Neural crest cell (in vitro differentiated cells): Measurements from ENCODE around the gene MYO1B. TPM values are rescaled to one million over a fixed set of nuclear protein-coding genes. Genes with fewer than 3 reads are reported as not detected.

Source experiments
- DNase-seq: peaks from one replicate; pipeline ENCODE4 v3.0.0; 2021; ENCODE audit warnings: low read depth, mixed read lengths, low spot score
- H3K27ac Mint-ChIP-seq: one replicate; pipeline ENCODE4 v1.8.0; 2021; ENCODE audit warnings: mild to moderate bottlenecking, mixed read lengths; ENCODE audit not compliant: unreplicated experiment
- H3K27me3 Mint-ChIP-seq: 2 replicates; pipeline ENCODE4 v1.8.0; 2021; ENCODE audit warnings: low read depth, mild to moderate bottlenecking, mixed read lengths
- H3K36me3 Mint-ChIP-seq: 2 replicates; pipeline ENCODE4 v1.8.0; 2021; ENCODE audit warnings: low read depth, mild to moderate bottlenecking, mixed read lengths
- H3K4me1 Mint-ChIP-seq: 2 replicates; pipeline ENCODE4 v1.8.0; 2021; ENCODE audit warnings: mixed read lengths
- H3K4me3 Mint-ChIP-seq: one replicate; pipeline ENCODE4 v1.8.0; 2021; ENCODE audit warnings: mild to moderate bottlenecking, mixed read lengths
- H3K9me3 Mint-ChIP-seq: 2 replicates; pipeline ENCODE4 v1.8.0; 2021; ENCODE audit warnings: mixed read lengths
- total RNA-seq: library from RNA; stranded (reverse); gene quantifications from 2 replicates; pipeline ENCODE4 v1.2.1, GENCODE V29; 2021
- TF ChIP-seq, protein P1 (sequence below): fragments of 200-600 bp; sonication (generic); conservative IDR thresholded peaks from 2 replicates; pipeline ENCODE4 v1.5.0; 2021; ENCODE audit warnings: antibody characterized with exemption, mild to moderate bottlenecking

MYO1B gene
- total RNA-seq, 1 donor from 2014 or later, result 116 TPM

DNA sequence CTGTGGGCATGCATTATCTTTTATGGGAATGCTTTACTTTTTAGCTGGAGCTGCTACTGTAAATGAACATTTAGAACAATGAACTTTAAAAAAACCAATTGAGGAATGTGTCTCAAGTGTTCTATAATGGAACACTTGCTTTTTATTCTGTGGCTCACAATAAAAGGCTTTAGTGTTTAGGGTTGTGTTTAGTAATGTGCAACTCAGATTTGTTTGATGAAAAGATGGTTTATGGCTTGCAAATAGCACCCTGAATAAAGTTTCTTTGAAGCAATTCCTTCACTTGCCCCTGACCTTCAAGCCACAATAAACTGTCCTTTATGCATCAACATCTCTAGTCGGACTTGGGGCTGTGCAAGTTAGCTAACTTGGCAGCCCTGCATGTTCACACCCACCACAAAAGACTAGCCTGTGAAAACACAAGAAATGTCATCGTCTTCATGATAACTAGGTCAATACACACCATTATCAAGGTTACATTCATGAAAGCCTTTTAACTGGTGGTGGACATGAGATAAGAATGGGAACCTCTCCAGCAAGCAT lies 98.7 kb downstream of the MYO1B start:
- no peak overlapping the region for H3K27ac Mint-ChIP-seq
- H3K4me3 Mint-ChIP-seq, result no peak overlapping the region
- no peaks in the 10 kb centered on the region for H3K9me3 Mint-ChIP-seq
- TF ChIP-seq, protein P1, sequence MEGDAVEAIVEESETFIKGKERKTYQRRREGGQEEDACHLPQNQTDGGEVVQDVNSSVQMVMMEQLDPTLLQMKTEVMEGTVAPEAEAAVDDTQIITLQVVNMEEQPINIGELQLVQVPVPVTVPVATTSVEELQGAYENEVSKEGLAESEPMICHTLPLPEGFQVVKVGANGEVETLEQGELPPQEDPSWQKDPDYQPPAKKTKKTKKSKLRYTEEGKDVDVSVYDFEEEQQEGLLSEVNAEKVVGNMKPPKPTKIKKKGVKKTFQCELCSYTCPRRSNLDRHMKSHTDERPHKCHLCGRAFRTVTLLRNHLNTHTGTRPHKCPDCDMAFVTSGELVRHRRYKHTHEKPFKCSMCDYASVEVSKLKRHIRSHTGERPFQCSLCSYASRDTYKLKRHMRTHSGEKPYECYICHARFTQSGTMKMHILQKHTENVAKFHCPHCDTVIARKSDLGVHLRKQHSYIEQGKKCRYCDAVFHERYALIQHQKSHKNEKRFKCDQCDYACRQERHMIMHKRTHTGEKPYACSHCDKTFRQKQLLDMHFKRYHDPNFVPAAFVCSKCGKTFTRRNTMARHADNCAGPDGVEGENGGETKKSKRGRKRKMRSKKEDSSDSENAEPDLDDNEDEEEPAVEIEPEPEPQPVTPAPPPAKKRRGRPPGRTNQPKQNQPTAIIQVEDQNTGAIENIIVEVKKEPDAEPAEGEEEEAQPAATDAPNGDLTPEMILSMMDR, result no peak
- peaks cover 23% of the 10 kb centered on the region for H3K4me1 Mint-ChIP-seq
- peaks cover 32% of the 10 kb centered on the region for H3K36me3 Mint-ChIP-seq
- DNase-seq, result no peak
- H3K27me3 Mint-ChIP-seq, result no peaks in the 10 kb centered on the region

DNA sequence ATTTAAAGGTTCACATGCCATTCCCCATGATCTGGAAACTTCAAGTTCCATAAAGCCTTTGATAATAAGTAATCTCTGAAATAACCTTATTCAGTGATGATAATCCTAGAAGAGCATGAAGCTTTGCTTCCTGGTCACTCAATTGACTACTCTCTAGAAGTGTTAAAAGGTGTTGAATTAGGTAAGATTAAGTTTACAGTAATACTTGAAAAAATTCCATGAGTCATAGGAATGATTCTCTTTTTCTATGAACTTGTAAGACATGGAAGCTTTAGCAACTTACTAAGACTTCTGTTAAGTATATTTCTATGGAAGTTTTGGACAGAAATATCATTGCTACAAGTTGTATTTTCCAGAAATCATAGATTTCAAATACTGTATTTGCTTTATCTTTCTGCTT lies 100.6 kb downstream of the MYO1B start:
- Mint-ChIP-seq H3K27me3 (no peaks in the 10 kb centered on the region), H3K36me3 (peaks cover 34% of the 10 kb centered on the region), H3K4me1 (peaks cover 23% of the 10 kb centered on the region), H3K27ac (no peak overlapping the region), H3K9me3 (no peaks in the 10 kb centered on the region), H3K4me3 (no peak overlapping the region)
- TF ChIP-seq, protein P1, result no peak
- no peak for DNase-seq

DNA sequence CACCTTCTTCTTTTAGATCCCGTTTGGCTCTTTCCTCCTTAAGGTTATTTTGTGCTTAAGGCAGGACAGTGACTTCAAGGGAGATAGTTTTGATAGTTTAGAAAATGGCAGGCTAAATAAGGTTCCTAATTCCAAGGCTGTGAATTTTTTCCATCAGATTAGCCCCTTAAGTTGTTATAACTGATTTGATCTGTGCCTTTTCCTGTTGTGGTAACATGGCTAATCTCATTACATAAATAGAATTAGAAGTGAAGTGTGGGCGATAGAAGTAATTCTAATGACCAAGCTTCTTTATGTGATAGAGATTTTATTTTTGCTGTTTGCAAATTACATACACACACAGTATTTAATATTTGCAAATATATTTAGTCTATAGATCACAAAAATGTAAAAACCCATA lies 102.0 kb downstream of the MYO1B start:
- H3K4me3 Mint-ChIP-seq, result no peak overlapping the region
- H3K36me3 Mint-ChIP-seq, result peaks cover 30% of the 10 kb centered on the region
- TF ChIP-seq, protein P1, result no peak
- H3K27ac Mint-ChIP-seq, result no peak overlapping the region
- no peaks in the 10 kb centered on the region for H3K27me3 Mint-ChIP-seq
- H3K4me1 Mint-ChIP-seq, result peaks cover 17% of the 10 kb centered on the region
- no peak for DNase-seq
- H3K9me3 Mint-ChIP-seq, result no peaks in the 10 kb centered on the region

DNA sequence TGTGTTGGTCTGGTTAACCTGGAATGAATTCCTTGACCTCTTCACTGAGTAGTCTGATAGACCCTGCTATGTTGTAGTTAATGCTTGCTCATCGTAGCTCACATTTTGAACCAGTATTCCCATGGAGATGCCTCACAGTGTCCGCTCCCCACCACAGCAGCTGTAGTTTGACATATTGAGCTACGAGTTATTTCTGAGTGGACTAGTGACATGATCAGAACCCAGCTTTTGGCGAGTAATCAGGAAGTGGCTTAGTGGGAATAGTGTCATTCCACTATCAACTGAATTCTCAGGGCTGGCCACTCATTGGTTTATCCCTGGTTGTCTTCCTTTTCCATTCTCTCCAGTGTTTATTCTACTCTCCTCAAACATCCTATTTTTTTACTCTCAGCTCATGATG lies 102.7 kb downstream of the MYO1B start:
- H3K4me1 Mint-ChIP-seq, result peaks cover 13% of the 10 kb centered on the region
- H3K27ac Mint-ChIP-seq, result no peak overlapping the region

DNA sequence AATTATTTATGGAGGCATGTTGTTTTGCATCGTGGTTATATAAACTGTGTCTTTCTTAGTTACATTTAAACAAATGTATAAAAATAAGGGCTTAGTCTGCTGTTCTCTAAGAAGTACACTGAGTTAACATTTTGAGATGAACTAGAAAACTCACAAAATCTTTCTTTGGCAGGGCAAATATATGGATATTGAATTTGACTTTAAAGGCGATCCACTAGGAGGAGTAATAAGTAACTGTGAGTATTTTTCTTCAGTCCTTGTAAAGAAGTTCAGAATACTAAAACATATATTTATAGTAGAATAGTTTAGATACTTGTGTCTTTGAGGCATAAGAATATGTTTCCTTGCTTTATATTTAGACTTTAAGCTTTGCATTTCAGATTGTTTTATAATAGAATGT lies 104.8 kb downstream of the MYO1B start:
- TF ChIP-seq, protein P1, result no peak

More for the DNA sequence above, 102.7 kb downstream of the MYO1B start:
- Mint-ChIP-seq H3K27me3 (no peaks in the 10 kb centered on the region), H3K36me3 (peaks cover 33% of the 10 kb centered on the region), H3K9me3 (no peaks in the 10 kb centered on the region), H3K4me3 (no peak overlapping the region)
- DNase-seq, result no peak
- TF ChIP-seq, protein P1, result no peak

More for the DNA sequence above, 104.8 kb downstream of the MYO1B start:
- Mint-ChIP-seq H3K27ac (no peak overlapping the region), H3K36me3 (peaks cover 30% of the 10 kb centered on the region), H3K27me3 (no peaks in the 10 kb centered on the region), H3K9me3 (no peaks in the 10 kb centered on the region), H3K4me3 (no peak overlapping the region), H3K4me1 (no peaks in the 10 kb centered on the region)
- no peak for DNase-seq
